ENCODE results near the gene CWF19L1. TPM values are rescaled to one million over a fixed set of nuclear protein-coding genes. Genes with fewer than 3 reads are reported as not detected.

The CWF19L1 gene
- total RNA-seq, 1 experiment from 2014 or later, result 38.0 TPM

GRCh38 chr10:100245484-100246220 lies 21.8 kb downstream of the CWF19L1 start:
- Histone ChIP-seq H3K9me3 (ENCODE audit: control insufficient read depth, low read depth, low read length) (no peaks in the 10 kb centered on the region), H2AFZ (ENCODE audit: low read length) (no peak overlapping the region), H3K79me2 (ENCODE audit: insufficient read depth, low read length) (no peaks in the 10 kb centered on the region), H3K27me3 (ENCODE audit: insufficient read depth, low read length) (no peaks in the 10 kb centered on the region), H2BK20ac (ENCODE audit: low read depth, low read length, poor library complexity, severe bottlenecking) (no peak overlapping the region), H3T11ph (ENCODE audit: low read length) (no peak overlapping the region), H2BK15ac (ENCODE audit: low read depth, low read length) (no peak overlapping the region), H4K91ac (ENCODE audit: insufficient read length, low read depth, low read length) (no peak overlapping the region), H3K79me1 (ENCODE audit: insufficient read depth, low read depth, low read length, poor library complexity, severe bottlenecking) (no peaks in the 10 kb centered on the region), H3K56ac (ENCODE audit: insufficient read length, low read depth, low read length) (no peak overlapping the region), H3K27ac (ENCODE audit: insufficient read length, low read depth, low read length) (no peak overlapping the region), H3K4me1 (ENCODE audit: insufficient read depth, low read length) (no peaks in the 10 kb centered on the region), H2BK120ac (ENCODE audit: low read depth, low read length, poor library complexity, severe bottlenecking) (no peak overlapping the region), H3K9ac (ENCODE audit: extremely low read depth, insufficient read length, low read length) (no peak overlapping the region), H3K23ac (ENCODE audit: insufficient read length, low read depth, low read length) (no peak overlapping the region), H2AK5ac (ENCODE audit: insufficient read length, low read length) (no peak overlapping the region), H4K5ac (ENCODE audit: insufficient read length, low read depth, low read length) (no peak overlapping the region), H3K18ac (ENCODE audit: insufficient read length, low read depth, low read length) (no peak overlapping the region), H4K8ac (replicated peaks; ENCODE audit: insufficient read length, low read depth, low read length) (no peak overlapping the region), H2BK5ac (ENCODE audit: insufficient read length, low read length) (no peak overlapping the region), H3K4ac (ENCODE audit: low read depth, low read length) (no peak overlapping the region), H3K14ac (ENCODE audit: insufficient read depth, low read length) (no peak overlapping the region), H2BK12ac (ENCODE audit: insufficient read length, low read depth, low read length) (no peak overlapping the region), H4K20me1 (ENCODE audit: control insufficient read depth, insufficient read depth, insufficient read length) (no peaks in the 10 kb centered on the region), H3K4me2 (ENCODE audit: insufficient read depth, insufficient read length, low read length) (no peak overlapping the region), H3K23me2 (ENCODE audit: insufficient read length, low read depth, low read length, poor library complexity, severe bottlenecking) (no peaks in the 10 kb centered on the region)
- no peak for DNase-seq
- no CpG with 5 or more reads among the region's 5 CpGs for WGBS (ENCODE audit: extremely low coverage, insufficient read length, low lambda C conversion rate)
- no peaks in the 10 kb centered on the region for H3K27me3 Mint-ChIP-seq (ENCODE audit: low read depth)
- no peak for TF ChIP-seq CTCF (conservative IDR thresholded peaks at IDR 0.05)
- no peak overlapping the region for H3K27ac Mint-ChIP-seq
- no peak overlapping the region for H3K4me3 Mint-ChIP-seq
- peaks cover 23 to 69% (median 59%) of the 10 kb centered on the region in 3 experiments; a peak in 6 of 7 replicates for H3K36me3 Mint-ChIP-seq (ENCODE audit: insufficient read depth in 1 of 3, low read depth in 3 of 3)
- H3K9me3 Mint-ChIP-seq, result no peaks in the 10 kb centered on the region
- H3K4me1 Mint-ChIP-seq, result no peaks in the 10 kb centered on the region
